Transverse colon (tissue), 4 donors: ENCODE measurements around the gene PYGB. TPM values are rescaled to one million over a fixed set of nuclear protein-coding genes. Genes with fewer than 3 reads are reported as not detected.

Source experiments
- DNase-seq: peaks from one replicate; pipeline ENCODE4 v3.0.0-alpha.2; 2019
- H3K27ac ChIP-seq, 4 donors: fragments of 200-600 bp; sonication (generic); 2 replicates each; pipeline ENCODE4 v1.5.1; 2016 to 2018; ENCODE audit warnings: inconsistent platforms in 4 of 4
- H3K27me3 ChIP-seq: fragments of 200-600 bp; sonication (generic); 2 replicates; pipeline ENCODE4 v1.5.1; 2017; ENCODE audit warnings: inconsistent platforms
- H3K36me3 ChIP-seq, 4 donors: fragments of 200-600 bp; sonication (generic); 2 replicates each; pipeline ENCODE4 v1.5.1; 2017 to 2019; ENCODE audit warnings: inconsistent platforms in 4 of 4
- H3K4me1 ChIP-seq, 4 donors: fragments of 200-600 bp; sonication (generic); 2 replicates each; pipeline ENCODE4 v1.5.1; 2017 to 2020; ENCODE audit warnings: inconsistent platforms in 4 of 4
- H3K4me3 ChIP-seq, 4 donors: fragments of 200-600 bp; sonication (generic); 1 replicate in 1 of 4; 2 replicates in 3 of 4; pipeline versions ENCODE4 v1.5.1 to v1.6.1; 2017 to 2019; ENCODE audit warnings: inconsistent platforms in 4 of 4
- H3K9me3 ChIP-seq, 2 donors: fragments of 200-600 bp; sonication (generic); 2 replicates each; pipeline ENCODE4 v1.5.1; 2017 to 2019; ENCODE audit warnings: inconsistent platforms in 2 of 2
- EP300 ChIP-seq: sonication (generic); formaldehyde crosslinking; IDR thresholded peaks from one replicate; pipeline ENCODE4 v1.6.1; 2017; ENCODE audit warnings: antibody characterized with exemption, low read depth
- POLR2A ChIP-seq: fragments of 450-650 bp; IDR thresholded peaks from one replicate; pipeline ENCODE4 v1.6.1; 2016; ENCODE audit warnings: antibody characterized with exemption, mild to moderate bottlenecking, moderate library complexity
- POLR2AphosphoS5 ChIP-seq, 3 donors: sonication (generic); formaldehyde crosslinking; IDR thresholded peaks; one replicate each; pipeline ENCODE4 v1.6.1; 2016; ENCODE audit warnings: antibody characterized with exemption in 3 of 3
- WGBS, 2 donors: methylation state at CpG; one replicate each; pipeline ENCODE4 v1.1.5; 2018; ENCODE audit warnings: low coverage in 1 of 2; 5-methylcytosine and 5-hydroxymethylcytosine counted together
- in situ Hi-C, 4 donors: fragments of 200-750 bp; cut with MboI; loops; one replicate each; pipeline versions ENCODE4 v1.15.0 to v1.15.1; 2017; ENCODE audit warnings: low sequenced_read_pairs in 3 of 4, low pct_ligation_motif_present in 1 of 4, low pct_unique_long_range_greater_than_20kb in 1 of 4
- intact Hi-C: fragments of 100-400 bp; cut with DNase I; formaldehyde crosslinking; loops from one replicate; pipeline ENCODE4 v1.15.1; 2023; ENCODE audit warnings: low total_unique reads
- total RNA-seq, 4 donors: library from RNA; depleted of rRNA; stranded (reverse); fragments of >200 nt; gene quantifications; one replicate each; pipeline ENCODE4 v1.1.0, GENCODE V29; 2016
- TF ChIP-seq, protein P1 (sequence below), 5 experiments: fragments of 200-600 bp in 3 of 5; fragments of 450-650 bp in 2 of 5; sonication (generic) in 3 of 5; IDR thresholded peaks; 1 replicate in 2 of 5; 2 replicates in 3 of 5; pipeline ENCODE4 v1.5.1; 2016 to 2017; ENCODE audit warnings: antibody characterized with exemption in 5 of 5, inconsistent platforms in 3 of 5, mild to moderate bottlenecking in 2 of 5, moderate library complexity in 1 of 5

PYGB gene
- total RNA-seq, 4 donors from 2014 or later, result 195 to 554 (median 359) TPM

- Histone ChIP-seq H3K4me3 (no peak overlapping the region), H3K27ac (no peak overlapping the region), H3K4me1 (peaks cover 3 to 21% (median 18%) of the 10 kb centered on the region in 4 donors), H3K9me3 (no peaks in the 10 kb centered on the region), H3K27me3 (no peaks in the 10 kb centered on the region), H3K36me3 (peaks cover 0 to 7% (median 3%) of the 10 kb centered on the region in 4 donors)
- peak; percentile 42 for DNase-seq
- in situ Hi-C loops, result loop anchor here (10.0 to 25.0 kb wide), 4 partner anchors 85 to 113 kb away; partner anchors contain the start of genes GINS1 (in 2 of the 4), ABHD12 (in 1 of the 4) and ENTPD6 (in 1 of the 4)
- TF ChIP-seq, protein P1, sequence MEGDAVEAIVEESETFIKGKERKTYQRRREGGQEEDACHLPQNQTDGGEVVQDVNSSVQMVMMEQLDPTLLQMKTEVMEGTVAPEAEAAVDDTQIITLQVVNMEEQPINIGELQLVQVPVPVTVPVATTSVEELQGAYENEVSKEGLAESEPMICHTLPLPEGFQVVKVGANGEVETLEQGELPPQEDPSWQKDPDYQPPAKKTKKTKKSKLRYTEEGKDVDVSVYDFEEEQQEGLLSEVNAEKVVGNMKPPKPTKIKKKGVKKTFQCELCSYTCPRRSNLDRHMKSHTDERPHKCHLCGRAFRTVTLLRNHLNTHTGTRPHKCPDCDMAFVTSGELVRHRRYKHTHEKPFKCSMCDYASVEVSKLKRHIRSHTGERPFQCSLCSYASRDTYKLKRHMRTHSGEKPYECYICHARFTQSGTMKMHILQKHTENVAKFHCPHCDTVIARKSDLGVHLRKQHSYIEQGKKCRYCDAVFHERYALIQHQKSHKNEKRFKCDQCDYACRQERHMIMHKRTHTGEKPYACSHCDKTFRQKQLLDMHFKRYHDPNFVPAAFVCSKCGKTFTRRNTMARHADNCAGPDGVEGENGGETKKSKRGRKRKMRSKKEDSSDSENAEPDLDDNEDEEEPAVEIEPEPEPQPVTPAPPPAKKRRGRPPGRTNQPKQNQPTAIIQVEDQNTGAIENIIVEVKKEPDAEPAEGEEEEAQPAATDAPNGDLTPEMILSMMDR (IDR thresholded peaks at IDR 0.05), result no peak
- no peak for TF ChIP-seq EP300
- no peak for TF ChIP-seq POLR2A
- TF ChIP-seq POLR2AphosphoS5 (IDR thresholded peaks at IDR 0.05), result no peak
- intact Hi-C loops, result loop anchor here (5.0 kb wide), 1 partner anchor 238 kb away; no protein-coding TSS in a partner anchor
- WGBS, 2 donors, result 87% methylated on average over 9 of the region's 9 CpGs; no CpG with 5 or more reads in 1 of the 2 donors
Measured at GRCh38 chr20:25299806-25300205, 51.9 kb downstream of the PYGB start.

GRCh38 chr20:25300496-25301170 lies 52.7 kb downstream of the PYGB start:
- 60 to 78% methylated on average over 3 to 7 of the region's 13 CpGs for WGBS, 2 donors
- peaks cover 0 to 14% (median 11%) of the 10 kb centered on the region in 4 donors for H3K4me1 ChIP-seq
- H3K9me3 ChIP-seq, result no peaks in the 10 kb centered on the region
- DNase-seq, result no peak
- intact Hi-C loops, result no loop called here
- H3K27ac ChIP-seq, result no peak overlapping the region
- peaks cover 0 to 7% (median 3%) of the 10 kb centered on the region in 4 donors for H3K36me3 ChIP-seq
- no peak overlapping the region for H3K4me3 ChIP-seq
- TF ChIP-seq POLR2AphosphoS5 (IDR thresholded peaks at IDR 0.05), result no peak
- TF ChIP-seq, protein P1 (IDR thresholded peaks at IDR 0.05), result no peak
- TF ChIP-seq POLR2A, result no peak
- no peak for TF ChIP-seq EP300
- in situ Hi-C loops, result loop anchor here in 3 of 4 donors (10.0 kb wide), 2 partner anchors 94 to 104 kb away; partner anchors contain the start of genes GINS1 (in 2 of the 3) and ABHD12 (in 1 of the 3)
- H3K27me3 ChIP-seq, result no peaks in the 10 kb centered on the region

DNA sequence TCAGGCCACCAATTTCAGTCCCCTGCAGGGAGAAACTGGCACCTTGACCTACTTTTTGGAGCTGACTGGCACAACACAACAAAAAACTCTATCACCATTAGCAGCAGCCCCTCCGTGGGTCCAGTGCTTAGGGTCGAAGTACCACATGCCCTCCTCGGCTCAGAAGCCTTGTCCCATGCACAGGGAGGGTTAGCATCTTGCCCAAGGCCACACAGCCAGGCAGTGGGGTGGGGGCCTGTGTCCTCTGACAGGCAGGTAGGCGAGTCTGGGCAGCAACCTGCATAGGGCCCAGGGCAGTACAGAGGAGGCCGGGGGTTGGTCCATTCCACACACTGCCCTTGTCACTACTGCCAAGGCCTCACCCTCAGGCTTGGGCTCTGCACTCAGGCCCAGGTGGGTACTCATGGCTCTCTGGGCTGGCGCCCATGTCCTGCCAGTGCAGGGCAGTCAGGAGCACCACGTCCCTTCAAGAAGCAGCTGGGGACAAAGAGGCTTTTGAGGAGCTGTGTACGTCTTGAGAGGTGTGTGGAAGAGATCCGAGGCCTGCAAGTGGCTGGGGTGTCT lies 53.6 kb downstream of the PYGB start:
- Histone ChIP-seq H3K27ac (no peak overlapping the region), H3K9me3 (no peaks in the 10 kb centered on the region), H3K36me3 (peaks cover 0 to 7% (median 3%) of the 10 kb centered on the region in 4 donors), H3K27me3 (no peaks in the 10 kb centered on the region), H3K4me3 (no peak overlapping the region), H3K4me1 (peaks cover 0 to 6% (median 3%) of the 10 kb centered on the region in 4 donors)
- 80 to 94% methylated on average over 1 to 9 of the region's 9 CpGs for WGBS, 2 donors
- in situ Hi-C loops, result loop anchor here in 3 of 4 donors (10.0 kb wide), 2 partner anchors 93 to 103 kb away; partner anchors contain the start of genes GINS1 (in 2 of the 3) and ABHD12 (in 1 of the 3)
- intact Hi-C loops, result no loop called here
- no peak for DNase-seq
- TF ChIP-seq, protein P1 (IDR thresholded peaks at IDR 0.05), result no peak
- TF ChIP-seq POLR2A (no peak), POLR2AphosphoS5 (IDR thresholded peaks at IDR 0.05) (no peak), EP300 (no peak)

DNA sequence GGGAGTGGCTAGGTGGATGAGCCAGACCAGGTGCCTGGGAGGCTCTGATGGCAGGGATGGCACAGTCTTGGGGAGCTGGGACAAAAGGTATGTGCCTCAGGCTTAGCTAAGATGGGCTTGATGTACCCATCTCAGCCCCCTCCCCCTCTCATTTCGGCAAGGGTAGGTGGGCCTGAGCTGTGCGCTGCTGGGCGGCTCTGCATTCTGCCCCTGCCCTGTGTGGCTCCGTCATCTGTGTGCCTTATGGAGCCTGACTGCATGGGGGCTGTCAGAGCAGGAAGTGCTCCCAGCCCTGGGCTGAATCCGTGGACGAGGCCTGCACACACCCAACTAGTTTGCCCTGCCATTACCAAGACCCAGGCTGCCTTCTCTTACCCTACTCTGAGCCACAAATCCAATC lies 54.7 kb downstream of the PYGB start:
- H3K4me3 ChIP-seq, result no peak overlapping the region
- 80 to 89% methylated on average over 1 to 6 of the region's 6 CpGs for WGBS, 2 donors
- intact Hi-C loops (no loop called here), in situ Hi-C loops (loop anchor here in 3 of 4 donors (10.0 kb wide), 2 partner anchors 92 to 102 kb away; partner anchors contain the start of genes GINS1 (in 2 of the 3) and ABHD12 (in 1 of the 3))
- DNase-seq, result no peak
- TF ChIP-seq EP300, result no peak
- TF ChIP-seq, protein P1 (IDR thresholded peaks at IDR 0.05), result no peak
- no peak for TF ChIP-seq POLR2A
- no peak for TF ChIP-seq POLR2AphosphoS5 (IDR thresholded peaks at IDR 0.05)
- H3K27me3 ChIP-seq, result no peaks in the 10 kb centered on the region
- H3K9me3 ChIP-seq, result no peaks in the 10 kb centered on the region
- peaks cover 0 to 7% (median under 1%) of the 10 kb centered on the region in 4 donors for H3K36me3 ChIP-seq
- H3K27ac ChIP-seq, result no peak overlapping the region
- H3K4me1 ChIP-seq, result peaks cover 0 to 3% (median 0%) of the 10 kb centered on the region in 4 donors
